Kidney epithelial cell (primary cell): ENCODE measurements around the gene TSC22D4. TPM values are rescaled to one million over a fixed set of nuclear protein-coding genes. Genes with fewer than 3 reads are reported as not detected.
A peak's percentile ranks its signal among the peaks of the same experiment; 100 is the strongest.
"Not testable (repeated sequence)": the region's sequence is repeated elsewhere in the genome, so short reads cannot be mapped to it uniquely, and the experiment has no call there.

Source experiments
- DNase-seq: peaks from one replicate; pipeline ENCODE4 v3.0.0-alpha.2; 2010; ENCODE audit warnings: low read depth
- H3K27me3 ChIP-seq: 2 replicates; pipeline ENCODE4 v1.6.0; 2011; ENCODE audit warnings: low read length; ENCODE audit not compliant: control insufficient read depth, insufficient read depth
- H3K36me3 ChIP-seq: 2 replicates; pipeline ENCODE4 v1.5.1; 2011; ENCODE audit warnings: low read length; ENCODE audit not compliant: control insufficient read depth, insufficient read depth
- H3K4me3 ChIP-seq: 2 replicates; pipeline ENCODE4 v1.5.1; 2011; ENCODE audit warnings: low read depth, mild to moderate bottlenecking, control low read depth, low read length
- CTCF ChIP-seq: IDR thresholded peaks from 2 replicates; pipeline ENCODE4 v1.5.1; 2011; ENCODE audit warnings: mild to moderate bottlenecking, moderate library complexity, low read length, control low read depth, inconsistent platforms; ENCODE audit not compliant: insufficient read depth, poor library complexity, severe bottlenecking
- total RNA-seq: library from RNA; depleted of rRNA; stranded (reverse); fragments of >200 nt; gene quantifications from 2 replicates; pipeline ENCODE4 v1.2.3, GENCODE V29; 2015

The TSC22D4 gene
- total RNA-seq = 41.6 and 45.3 TPM in 2 replicates

GRCh38 chr7:100478958-100479660 is at the start of gene TSC22D4:
Gene TSC22D4 (minus strand): TSS chr7:100479214. CDS start chr7:100478038, 1,176 bp downstream.
- Histone ChIP-seq H3K27me3 (no peaks in the 10 kb centered on the region), H3K4me3 (peak within 1 kb of the TSS; percentile 81), H3K36me3 (no peaks in the 10 kb centered on the region)
- no peak for TF ChIP-seq CTCF
- peak; percentile 65 for DNase-seq

GRCh38 chr7:100528108-100528866 is 49.3 kb upstream of the TSC22D4 start:
- not testable (repeated sequence) for H3K4me3 ChIP-seq, H3K27me3 ChIP-seq, H3K36me3 ChIP-seq, DNase-seq

DNA sequence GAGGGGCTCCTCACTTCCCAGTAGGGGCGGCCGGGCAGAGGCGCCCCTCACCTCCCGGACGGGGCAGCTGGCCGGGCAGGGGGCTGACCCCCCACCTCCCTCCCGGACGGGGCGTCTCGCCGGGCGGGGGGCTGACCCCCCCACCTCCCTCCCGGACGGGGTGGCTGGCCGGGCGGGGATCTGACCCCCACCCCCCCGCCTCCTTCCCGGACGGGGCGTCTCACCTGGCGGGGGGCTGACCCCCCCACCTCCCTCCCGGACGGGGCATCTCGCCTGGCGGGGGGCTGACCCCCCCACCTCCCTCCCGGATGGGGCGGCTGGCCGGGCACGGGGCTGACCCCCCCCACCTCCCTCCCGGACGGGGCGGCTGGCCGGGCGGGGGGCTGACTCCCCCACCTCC is 44.2 kb upstream of the TSC22D4 start:
- not testable (repeated sequence) for H3K36me3 ChIP-seq, H3K4me3 ChIP-seq, DNase-seq, H3K27me3 ChIP-seq

DNA sequence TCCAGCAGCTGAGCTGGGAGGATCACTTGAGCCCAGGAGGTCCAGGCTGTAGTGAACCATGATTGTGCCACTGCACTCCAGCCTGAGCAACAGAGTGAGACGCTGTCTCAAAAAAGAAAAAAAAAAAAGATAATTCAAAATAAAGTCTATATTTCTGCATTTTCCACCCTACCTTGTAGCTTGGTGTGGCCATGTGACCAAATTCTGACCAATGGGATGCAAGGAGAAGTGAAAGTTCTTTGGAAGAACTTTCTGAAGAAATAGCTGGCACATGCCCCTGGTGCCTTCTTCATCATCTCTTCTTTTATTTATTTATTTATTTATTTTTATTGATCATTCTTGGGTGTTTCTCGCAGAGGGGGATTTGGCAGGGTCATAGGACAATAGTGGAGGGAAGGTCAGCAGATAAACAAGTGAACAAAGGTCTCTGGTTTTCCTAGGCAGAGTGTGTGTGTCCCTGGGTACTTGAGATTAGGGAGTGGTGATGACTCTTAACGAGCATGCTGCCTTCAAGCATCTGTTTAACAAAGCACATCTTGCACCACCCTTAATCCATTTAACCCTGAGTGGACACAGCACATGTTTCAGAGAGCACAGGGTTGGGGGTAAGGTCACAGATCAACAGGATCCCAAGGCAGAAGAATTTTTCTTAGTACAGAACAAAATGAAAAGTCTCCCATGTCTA is 43.0 kb upstream of the TSC22D4 start:
- not testable (repeated sequence) for H3K4me3 ChIP-seq, H3K27me3 ChIP-seq, DNase-seq, H3K36me3 ChIP-seq

DNA sequence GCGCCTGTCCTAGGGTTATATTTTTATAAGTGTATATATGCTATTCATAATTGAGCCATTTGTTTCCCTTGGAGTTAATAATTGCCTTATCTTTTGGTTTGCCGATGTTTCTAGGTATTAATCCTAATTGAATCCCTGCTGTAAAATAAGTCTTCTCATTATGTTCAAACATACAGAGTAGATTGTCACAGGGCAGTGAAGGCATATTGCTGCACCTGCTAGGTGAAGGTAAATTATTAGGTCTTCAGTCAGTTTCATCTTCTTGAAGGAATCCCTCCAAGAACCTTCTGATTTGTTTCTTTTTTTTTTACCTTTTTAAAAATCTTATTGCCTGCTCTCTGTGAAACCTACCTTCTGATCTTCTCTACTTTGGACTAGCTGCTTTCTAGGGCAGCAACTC is 42.1 kb upstream of the TSC22D4 start:
- Histone ChIP-seq H3K4me3 (no peak overlapping the region), H3K36me3 (no peaks in the 10 kb centered on the region), H3K27me3 (no peaks in the 10 kb centered on the region)
- no peak for TF ChIP-seq CTCF
- no peak for DNase-seq

DNA sequence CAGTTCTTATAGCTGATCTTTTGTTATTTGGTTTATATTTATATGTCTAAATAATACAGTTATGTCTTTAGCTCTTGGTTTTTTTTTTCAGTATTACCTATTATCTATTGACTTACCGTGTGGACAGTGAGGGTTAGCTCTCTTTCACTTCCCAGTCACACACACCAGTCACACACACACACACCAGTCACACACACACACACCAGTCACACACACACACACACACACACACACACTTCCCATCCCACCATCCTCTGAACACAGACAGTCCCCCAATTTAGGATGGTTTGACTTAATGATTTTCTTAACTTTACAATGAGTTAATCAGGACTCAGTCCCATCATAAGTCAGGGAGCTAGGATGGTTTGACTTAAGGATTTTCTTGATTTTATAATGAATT is 41.1 kb upstream of the TSC22D4 start:
- Histone ChIP-seq H3K36me3 (no peaks in the 10 kb centered on the region), H3K4me3 (no peak overlapping the region), H3K27me3 (no peaks in the 10 kb centered on the region)
- no peak for TF ChIP-seq CTCF
- DNase-seq = no peak

GRCh38 chr7:100519580-100519979 is 40.6 kb upstream of the TSC22D4 start:
- no peak for DNase-seq
- Histone ChIP-seq H3K4me3 (no peak overlapping the region), H3K36me3 (no peaks in the 10 kb centered on the region), H3K27me3 (no peaks in the 10 kb centered on the region)
- no peak for TF ChIP-seq CTCF
